ENCODE results near the gene SLC2A4RG. TPM values are rescaled to one million over a fixed set of nuclear protein-coding genes. Genes with fewer than 3 reads are reported as not detected.
A peak's percentile ranks its signal among the peaks of the same experiment; 100 is the strongest.

Gene SLC2A4RG
- total and polyA plus RNA-seq, 2 of the 13 experiments (the other 11 are each of a cell fraction or from before 2014, with no cell fraction given): 91.4 to 95.9 TPM

DNA sequence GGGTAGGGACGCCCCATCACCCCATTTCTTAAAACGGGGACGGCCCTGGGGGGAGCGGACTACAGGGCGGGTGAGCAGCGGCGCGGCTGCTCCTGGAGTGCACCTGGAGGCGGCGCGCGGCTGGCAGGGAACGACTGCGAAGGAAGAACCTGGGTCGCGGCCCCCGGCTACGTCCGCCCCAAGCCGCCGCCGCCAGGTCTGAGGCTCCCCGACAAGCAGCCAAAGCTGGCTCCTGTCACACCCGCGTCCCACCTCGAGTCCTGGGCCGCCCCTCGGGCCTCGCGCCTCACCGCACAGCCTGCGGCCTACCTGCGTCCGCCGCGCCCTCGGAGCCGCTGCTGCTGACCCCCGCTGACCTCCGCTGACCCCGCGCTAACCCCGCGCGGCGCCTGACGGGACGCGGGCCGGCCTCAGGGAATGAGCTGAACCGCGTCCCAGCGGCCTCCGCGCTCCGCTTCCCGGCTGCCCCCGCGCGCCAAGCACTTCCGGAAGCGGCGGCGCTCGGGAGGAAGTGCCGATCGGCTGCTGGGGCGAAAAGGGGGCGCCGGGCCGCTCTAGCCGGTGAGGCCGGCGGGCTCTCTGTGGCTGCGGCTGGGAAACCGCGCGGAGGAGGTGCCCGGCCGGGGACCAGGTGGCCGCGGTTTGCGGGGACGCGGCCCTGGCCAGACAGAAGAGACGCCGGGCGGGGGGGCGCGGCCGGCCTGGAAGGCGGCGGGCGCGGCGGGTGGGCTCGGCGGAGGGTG is 31.8 kb upstream of the SLC2A4RG start, which contains the start of the genes ARFRP1 and ZGPAT (continued):
- TF ChIP-seq, protein P1, sequence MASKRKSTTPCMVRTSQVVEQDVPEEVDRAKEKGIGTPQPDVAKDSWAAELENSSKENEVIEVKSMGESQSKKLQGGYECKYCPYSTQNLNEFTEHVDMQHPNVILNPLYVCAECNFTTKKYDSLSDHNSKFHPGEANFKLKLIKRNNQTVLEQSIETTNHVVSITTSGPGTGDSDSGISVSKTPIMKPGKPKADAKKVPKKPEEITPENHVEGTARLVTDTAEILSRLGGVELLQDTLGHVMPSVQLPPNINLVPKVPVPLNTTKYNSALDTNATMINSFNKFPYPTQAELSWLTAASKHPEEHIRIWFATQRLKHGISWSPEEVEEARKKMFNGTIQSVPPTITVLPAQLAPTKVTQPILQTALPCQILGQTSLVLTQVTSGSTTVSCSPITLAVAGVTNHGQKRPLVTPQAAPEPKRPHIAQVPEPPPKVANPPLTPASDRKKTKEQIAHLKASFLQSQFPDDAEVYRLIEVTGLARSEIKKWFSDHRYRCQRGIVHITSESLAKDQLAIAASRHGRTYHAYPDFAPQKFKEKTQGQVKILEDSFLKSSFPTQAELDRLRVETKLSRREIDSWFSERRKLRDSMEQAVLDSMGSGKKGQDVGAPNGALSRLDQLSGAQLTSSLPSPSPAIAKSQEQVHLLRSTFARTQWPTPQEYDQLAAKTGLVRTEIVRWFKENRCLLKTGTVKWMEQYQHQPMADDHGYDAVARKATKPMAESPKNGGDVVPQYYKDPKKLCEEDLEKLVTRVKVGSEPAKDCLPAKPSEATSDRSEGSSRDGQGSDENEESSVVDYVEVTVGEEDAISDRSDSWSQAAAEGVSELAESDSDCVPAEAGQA (IDR thresholded peaks at IDR 0.05; ENCODE audit: low read depth): peak; percentile 86
- TF ChIP-seq, protein P1 (CRISPR knock-in tag; IDR thresholded peaks at IDR 0.05; ENCODE audit: borderline replicate concordance): peak; percentile 97
- TF ChIP-seq, protein P2, sequence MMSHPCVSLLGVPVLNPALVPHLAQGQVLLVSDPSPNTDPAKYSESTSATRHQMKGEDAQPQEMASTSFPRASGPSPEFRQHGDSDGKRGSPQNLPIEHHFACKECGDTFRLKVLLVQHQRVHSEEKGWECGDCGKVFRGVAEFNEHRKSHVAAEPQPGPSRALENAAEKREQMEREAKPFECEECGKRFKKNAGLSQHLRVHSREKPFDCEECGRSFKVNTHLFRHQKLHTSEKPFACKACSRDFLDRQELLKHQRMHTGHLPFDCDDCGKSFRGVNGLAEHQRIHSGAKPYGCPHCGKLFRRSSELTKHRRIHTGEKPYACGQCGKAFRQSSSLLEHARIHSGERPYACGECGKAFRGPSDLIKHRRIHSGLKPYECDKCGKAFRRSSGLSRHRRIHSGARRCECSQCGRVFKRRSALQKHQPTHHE (CRISPR knock-in tag; IDR thresholded peaks at IDR 0.05; ENCODE audit: borderline replicate concordance): peak; percentile 79
- TF ChIP-seq ZC3H13 (CRISPR knock-in tag; IDR thresholded peaks at IDR 0.05) (peak; percentile 91; the same call in 1 of the 2 replicates), ZSCAN25 (CRISPR knock-in tag; IDR thresholded peaks at IDR 0.05) (peak; percentile 89), HDAC2 (CRISPR knock-in tag; IDR thresholded peaks at IDR 0.05) (peak; percentile 86), TARDBP (CRISPR knock-in tag; IDR thresholded peaks at IDR 0.05) (peak; percentile 99), MYC (CRISPR knock-in tag; IDR thresholded peaks at IDR 0.05; ENCODE audit: borderline replicate concordance) (peak; percentile 97), TBX3 (IDR thresholded peaks at IDR 0.05; ENCODE audit: borderline replicate concordance) (peak; percentile 20; the same call in 1 of the 2 replicates), ZNF672 (CRISPR knock-in tag; IDR thresholded peaks at IDR 0.05) (0 out of 2 replicates have a peak, but pooled peaks have one; percentile 7), JDP2 (CRISPR knock-in tag; IDR thresholded peaks at IDR 0.05; ENCODE audit: borderline replicate concordance) (peak; percentile 82; the same call in 1 of the 2 replicates), CEBPB (IDR thresholded peaks at IDR 0.05; ENCODE audit: borderline replicate concordance, low read depth, low read length) (no peak), HNRNPLL (IDR thresholded peaks at IDR 0.05; ENCODE audit: low read depth, low read length, poor library complexity, severe bottlenecking) (peak; percentile 72), KDM5A (IDR thresholded peaks at IDR 0.05; ENCODE audit: borderline replicate concordance, low read length) (peak; percentile 65; the same call in 1 of the 2 replicates)
- TF ChIP-seq, protein P3, sequence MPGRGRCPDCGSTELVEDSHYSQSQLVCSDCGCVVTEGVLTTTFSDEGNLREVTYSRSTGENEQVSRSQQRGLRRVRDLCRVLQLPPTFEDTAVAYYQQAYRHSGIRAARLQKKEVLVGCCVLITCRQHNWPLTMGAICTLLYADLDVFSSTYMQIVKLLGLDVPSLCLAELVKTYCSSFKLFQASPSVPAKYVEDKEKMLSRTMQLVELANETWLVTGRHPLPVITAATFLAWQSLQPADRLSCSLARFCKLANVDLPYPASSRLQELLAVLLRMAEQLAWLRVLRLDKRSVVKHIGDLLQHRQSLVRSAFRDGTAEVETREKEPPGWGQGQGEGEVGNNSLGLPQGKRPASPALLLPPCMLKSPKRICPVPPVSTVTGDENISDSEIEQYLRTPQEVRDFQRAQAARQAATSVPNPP (CRISPR knock-in tag; IDR thresholded peaks at IDR 0.05): peak; percentile 98

Measured in HepG2 (cell line).